Measurements from ENCODE around the gene PDGFD. TPM values are rescaled to one million over a fixed set of nuclear protein-coding genes. Genes with fewer than 3 reads are reported as not detected.

Gene PDGFD
- polyA plus RNA-seq, 1 donor (not counting 4 experiments of a cell fraction or from before 2014, with no cell fraction given): 0.28 TPM

GRCh38 chr11:103894673-103895072 is 269.3 kb downstream of the PDGFD start:
- no peak overlapping the region for H3K9ac ChIP-seq (ENCODE audit: control insufficient read depth, extremely low read depth, insufficient read depth, low read length)
- TF ChIP-seq CTCF (optimal IDR thresholded peaks at IDR 0.05 in 1 of 3, IDR thresholded peaks at IDR 0.05 in 1 of 3, conservative IDR thresholded peaks at IDR 0.05 in 1 of 3; ENCODE audit: extremely low read depth in 1 of 3, insufficient read depth in 2 of 3, low read length in 3 of 3): no peak
- TF ChIP-seq EZH2 (IDR thresholded peaks at IDR 0.05; ENCODE audit: low read length): no peak
- H3K4me2 ChIP-seq (ENCODE audit: control insufficient read depth, extremely low read depth, insufficient read depth, low read depth, low read length): no peak overlapping the region
- H3K9me1 ChIP-seq (ENCODE audit: control insufficient read depth, extremely low read depth, insufficient read depth, low read length): no peaks in the 10 kb centered on the region
- H4K20me1 ChIP-seq (ENCODE audit: control insufficient read depth, extremely low read depth, insufficient read depth, low read length): no peaks in the 10 kb centered on the region
- dilution Hi-C loops (cut with MboI; ENCODE audit: extremely low pct_ligation_motif_present, low sequenced_read_pairs): no loop called here
- H3K36me3 ChIP-seq (ENCODE audit: control insufficient read depth in 2 of 2, extremely low read depth in 1 of 2, insufficient read depth in 2 of 2, low read length in 2 of 2): no peaks in the 10 kb centered on the region
- H3K4me3 ChIP-seq (ENCODE audit: control insufficient read depth in 2 of 3, extremely low read depth in 1 of 3, insufficient read depth in 2 of 3, low read depth in 1 of 3, low read length in 3 of 3): no peak overlapping the region
- no peaks in the 10 kb centered on the region for H3K27me3 ChIP-seq (ENCODE audit: control insufficient read depth, extremely low read depth, insufficient read depth, low read length)
- FAIRE-seq: no peak
- no peaks in the 10 kb centered on the region for H3K4me1 ChIP-seq (ENCODE audit: control insufficient read depth, extremely low read depth, insufficient read depth, low read length)
- H3K27ac ChIP-seq (ENCODE audit: control insufficient read depth, insufficient read depth, low read length): no peak overlapping the region
- no peaks in the 10 kb centered on the region for H3K79me2 ChIP-seq (ENCODE audit: control insufficient read depth, insufficient read depth, low read length)
- no peak overlapping the region for H2AFZ ChIP-seq (ENCODE audit: control insufficient read depth, low read length)
- DNase-seq (ENCODE audit: low read depth, low spot score): no peak
- H3K9me3 ChIP-seq (ENCODE audit: control insufficient read depth, low read depth, low read length): peaks cover 2% of the 10 kb centered on the region

- no peak overlapping the region for H3K4me3 ChIP-seq (ENCODE audit: control insufficient read depth in 2 of 3, extremely low read depth in 1 of 3, insufficient read depth in 2 of 3, low read depth in 1 of 3, low read length in 3 of 3)
These were observed 269.9 kb downstream of the PDGFD start for GRCh38 chr11:103894034-103894433.

More at GRCh38 chr11:103894034-103894433, 269.9 kb downstream of the PDGFD start:
- dilution Hi-C loops (cut with MboI; ENCODE audit: extremely low pct_ligation_motif_present, low sequenced_read_pairs): no loop called here
- FAIRE-seq (no peak), DNase-seq (ENCODE audit: low read depth, low spot score) (no peak)
- no peak overlapping the region for H3K9ac ChIP-seq (ENCODE audit: control insufficient read depth, extremely low read depth, insufficient read depth, low read length)
- no peak overlapping the region for H3K27ac ChIP-seq (ENCODE audit: control insufficient read depth, insufficient read depth, low read length)
- no peaks in the 10 kb centered on the region for H3K79me2 ChIP-seq (ENCODE audit: control insufficient read depth, insufficient read depth, low read length)
- no peak overlapping the region for H2AFZ ChIP-seq (ENCODE audit: control insufficient read depth, low read length)
- H3K4me1 ChIP-seq (ENCODE audit: control insufficient read depth, extremely low read depth, insufficient read depth, low read length): no peaks in the 10 kb centered on the region
- H3K9me3 ChIP-seq (ENCODE audit: control insufficient read depth, low read depth, low read length): peaks cover 2% of the 10 kb centered on the region
- no peaks in the 10 kb centered on the region for H3K9me1 ChIP-seq (ENCODE audit: control insufficient read depth, extremely low read depth, insufficient read depth, low read length)
- no peak overlapping the region for H3K4me2 ChIP-seq (ENCODE audit: control insufficient read depth, extremely low read depth, insufficient read depth, low read depth, low read length)
- no peaks in the 10 kb centered on the region for H3K27me3 ChIP-seq (ENCODE audit: control insufficient read depth, extremely low read depth, insufficient read depth, low read length)
- no peaks in the 10 kb centered on the region for H4K20me1 ChIP-seq (ENCODE audit: control insufficient read depth, extremely low read depth, insufficient read depth, low read length)
- TF ChIP-seq CTCF (optimal IDR thresholded peaks at IDR 0.05 in 1 of 3, IDR thresholded peaks at IDR 0.05 in 1 of 3, conservative IDR thresholded peaks at IDR 0.05 in 1 of 3; ENCODE audit: extremely low read depth in 1 of 3, insufficient read depth in 2 of 3, low read length in 3 of 3) (no peak), EZH2 (IDR thresholded peaks at IDR 0.05; ENCODE audit: low read length) (no peak)
- H3K36me3 ChIP-seq (ENCODE audit: control insufficient read depth in 2 of 2, extremely low read depth in 1 of 2, insufficient read depth in 2 of 2, low read length in 2 of 2): no peaks in the 10 kb centered on the region
